ENCODE data around the gene UGT1A5. TPM values are rescaled to one million over a fixed set of nuclear protein-coding genes. Genes with fewer than 3 reads are reported as not detected.

Gene UGT1A5
- total RNA-seq, 2 donors from 2014 or later: not detected

GRCh38 chr2:233702238-233702637, 10.5 kb upstream of the UGT1A5 start:
- peaks cover 24% of the 10 kb centered on the region for H3K4me1 Mint-ChIP-seq
- TF ChIP-seq CTCF (conservative IDR thresholded peaks at IDR 0.05): no peak
- no peaks in the 10 kb centered on the region for H3K36me3 ChIP-seq (ENCODE audit: control insufficient read depth, insufficient read depth, low read length)
- no peak overlapping the region for H3K27ac ChIP-seq (ENCODE audit: low read depth, low read length)
- H3K27me3 Mint-ChIP-seq (ENCODE audit: insufficient read depth): peaks cover 1% of the 10 kb centered on the region
- H3K9me3 Mint-ChIP-seq: peaks cover 3% of the 10 kb centered on the region
- no peaks in the 10 kb centered on the region for H3K27me3 ChIP-seq (ENCODE audit: control insufficient read depth, insufficient read depth, low read length, poor library complexity, severe bottlenecking)
- WGBS, 2 experiments (ENCODE audit: insufficient coverage in 1 of 2, insufficient read length in 1 of 2): 78% methylated on average over 3 of the region's 3 CpGs; no CpG with 5 or more reads in 1 of the 2 experiments
- no peaks in the 10 kb centered on the region for H3K9me3 ChIP-seq (ENCODE audit: control insufficient read depth, low read length)
- no peak overlapping the region for H3K27ac Mint-ChIP-seq
- DNase-seq: no peak
- H3K4me3 Mint-ChIP-seq: no peak overlapping the region
- no peaks in the 10 kb centered on the region for H3K36me3 Mint-ChIP-seq (ENCODE audit: low read depth)
- H3K4me1 ChIP-seq (ENCODE audit: control insufficient read depth, insufficient read depth, low read length): peaks cover 6% of the 10 kb centered on the region
- H3K4me3 ChIP-seq (ENCODE audit: low read length): no peak overlapping the region
- H3K9ac ChIP-seq (ENCODE audit: extremely low read depth, low read length, poor library complexity, severe bottlenecking): no peak overlapping the region

DNA sequence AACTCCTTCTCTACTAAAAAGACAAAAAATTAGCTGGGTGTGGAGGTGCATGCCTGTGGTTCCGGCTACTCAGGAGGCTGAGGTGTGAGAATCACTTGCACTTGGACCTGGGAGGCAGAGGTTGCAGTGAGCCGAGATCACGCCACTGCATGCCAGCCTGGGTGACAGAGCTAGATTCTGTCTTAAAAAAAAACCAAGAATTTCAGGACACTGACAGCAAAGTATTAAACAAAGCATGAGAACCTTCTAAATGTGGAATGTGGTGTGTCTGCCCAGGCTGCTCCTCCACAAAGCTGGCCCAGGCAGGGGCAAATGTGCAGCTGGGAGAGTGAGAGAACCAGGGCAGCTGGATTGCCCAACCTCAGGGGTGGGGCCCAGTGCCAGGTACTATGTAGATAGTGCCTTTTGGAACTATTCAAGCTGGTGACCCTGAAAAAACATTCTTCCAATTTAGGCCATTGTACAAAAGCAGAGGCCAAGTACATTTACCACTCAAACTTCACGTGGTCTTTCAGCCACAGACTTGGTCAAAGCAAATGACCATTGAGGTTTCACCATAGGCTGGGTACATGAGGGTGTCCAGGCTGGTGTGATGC, 6.7 kb upstream of the UGT1A5 start:
- no peak for TF ChIP-seq CTCF (conservative IDR thresholded peaks at IDR 0.05)
- no peaks in the 10 kb centered on the region for H3K27me3 ChIP-seq (ENCODE audit: control insufficient read depth, insufficient read depth, low read length, poor library complexity, severe bottlenecking)
- H3K4me3 Mint-ChIP-seq: no peak overlapping the region
- 73 to 75% methylated on average over 4 of the region's 4 CpGs for WGBS, 2 experiments (ENCODE audit: insufficient coverage in 1 of 2, insufficient read length in 1 of 2)
- peaks cover 1% of the 10 kb centered on the region for H3K27me3 Mint-ChIP-seq (ENCODE audit: insufficient read depth)
- no peak overlapping the region for H3K4me3 ChIP-seq (ENCODE audit: low read length)
- no peaks in the 10 kb centered on the region for H3K4me1 ChIP-seq (ENCODE audit: control insufficient read depth, insufficient read depth, low read length)
- H3K9me3 Mint-ChIP-seq: peaks cover 3% of the 10 kb centered on the region
- H3K27ac Mint-ChIP-seq: no peak overlapping the region
- H3K9me3 ChIP-seq (ENCODE audit: control insufficient read depth, low read length): no peaks in the 10 kb centered on the region
- no peak for DNase-seq
- no peaks in the 10 kb centered on the region for H3K36me3 ChIP-seq (ENCODE audit: control insufficient read depth, insufficient read depth, low read length)
- no peak overlapping the region for H3K9ac ChIP-seq (ENCODE audit: extremely low read depth, low read length, poor library complexity, severe bottlenecking)
- peaks cover 18% of the 10 kb centered on the region for H3K4me1 Mint-ChIP-seq
- H3K27ac ChIP-seq (ENCODE audit: low read depth, low read length): no peak overlapping the region
- no peaks in the 10 kb centered on the region for H3K36me3 Mint-ChIP-seq (ENCODE audit: low read depth)

DNA sequence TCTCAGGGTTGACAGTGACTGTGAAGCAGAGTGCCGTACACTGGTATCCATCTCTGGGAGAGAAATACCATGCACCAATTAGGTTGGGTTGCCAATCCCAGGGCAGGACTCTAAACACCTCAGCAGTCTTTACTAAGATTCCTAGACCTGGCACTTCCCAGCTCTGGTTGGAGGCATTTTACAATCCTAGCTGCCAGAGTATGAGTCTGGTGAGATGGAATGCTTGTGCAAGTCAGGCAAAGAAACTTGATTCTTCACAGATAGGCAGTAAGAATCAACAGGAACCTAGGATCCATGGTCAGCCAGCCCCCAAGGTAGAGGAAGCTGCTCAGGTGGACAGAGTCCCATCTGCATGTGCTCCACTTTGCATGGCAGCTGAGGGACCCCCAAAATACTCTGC, 6.0 kb upstream of the UGT1A5 start:
- 71% methylated on average over 1 of the region's 1 CpG; no CpG with 5 or more reads in 1 of the 2 experiments for WGBS, 2 experiments (ENCODE audit: insufficient coverage in 1 of 2, insufficient read length in 1 of 2)
- Mint-ChIP-seq H3K27ac (no peak overlapping the region), H3K4me3 (no peak overlapping the region), H3K9me3 (no peaks in the 10 kb centered on the region), H3K36me3 (ENCODE audit: low read depth) (no peaks in the 10 kb centered on the region), H3K4me1 (peaks cover 18% of the 10 kb centered on the region), H3K27me3 (ENCODE audit: insufficient read depth) (no peaks in the 10 kb centered on the region)
- no peak for DNase-seq
- Histone ChIP-seq H3K4me3 (ENCODE audit: low read length) (no peak overlapping the region), H3K4me1 (ENCODE audit: control insufficient read depth, insufficient read depth, low read length) (no peaks in the 10 kb centered on the region), H3K9me3 (ENCODE audit: control insufficient read depth, low read length) (no peaks in the 10 kb centered on the region), H3K27me3 (ENCODE audit: control insufficient read depth, insufficient read depth, low read length, poor library complexity, severe bottlenecking) (no peaks in the 10 kb centered on the region), H3K36me3 (ENCODE audit: control insufficient read depth, insufficient read depth, low read length) (no peaks in the 10 kb centered on the region), H3K9ac (ENCODE audit: extremely low read depth, low read length, poor library complexity, severe bottlenecking) (no peak overlapping the region), H3K27ac (ENCODE audit: low read depth, low read length) (no peak overlapping the region)
- no peak for TF ChIP-seq CTCF (conservative IDR thresholded peaks at IDR 0.05)

Measured in endodermal cell (in vitro differentiated cells).